ENCODE results near the gene MYOM1. TPM values are rescaled to one million over a fixed set of nuclear protein-coding genes. Genes with fewer than 3 reads are reported as not detected.
"Not testable (repeated sequence)": the region's sequence is repeated elsewhere in the genome, so short reads cannot be mapped to it uniquely, and the experiment has no call there.

Gene MYOM1
- total RNA-seq, 1 donor = 0.86 TPM

GRCh38 chr18:3052411-3052758, 167.4 kb downstream of the MYOM1 start:
- no peak for TF ChIP-seq CTCF (IDR thresholded peaks at IDR 0.05; ENCODE audit: insufficient read depth, low read depth, low read length)
- no peak overlapping the region for H3K4me3 ChIP-seq (ENCODE audit: low read depth, low read length)
- no peak for DNase-seq (ENCODE audit: low read depth)

GRCh38 chr18:3051718-3052410, 167.9 kb downstream of the MYOM1 start:
- no peak overlapping the region for H3K4me3 ChIP-seq (ENCODE audit: low read depth, low read length)
- TF ChIP-seq CTCF (IDR thresholded peaks at IDR 0.05; ENCODE audit: insufficient read depth, low read depth, low read length) = no peak
- peak; percentile 42 for DNase-seq (ENCODE audit: low read depth)

- not testable (repeated sequence) for DNase-seq (ENCODE audit: low read depth); H3K4me3 ChIP-seq (ENCODE audit: low read depth, low read length)
These were observed 169.8 kb downstream of the MYOM1 start for GRCh38 chr18:3049897-3050454.

GRCh38 chr18:3048820-3049349, 170.9 kb downstream of the MYOM1 start:
- H3K4me3 ChIP-seq (ENCODE audit: low read depth, low read length) = no peak overlapping the region
- no peak for TF ChIP-seq CTCF (IDR thresholded peaks at IDR 0.05; ENCODE audit: insufficient read depth, low read depth, low read length)
- no peak for DNase-seq (ENCODE audit: low read depth)

- TF ChIP-seq CTCF (IDR thresholded peaks at IDR 0.05; ENCODE audit: insufficient read depth, low read depth, low read length) = no peak
- H3K4me3 ChIP-seq (ENCODE audit: low read depth, low read length) = no peak overlapping the region
- no peak for DNase-seq (ENCODE audit: low read depth)
These were observed 171.6 kb downstream of the MYOM1 start for GRCh38 chr18:3048121-3048520.

DNA sequence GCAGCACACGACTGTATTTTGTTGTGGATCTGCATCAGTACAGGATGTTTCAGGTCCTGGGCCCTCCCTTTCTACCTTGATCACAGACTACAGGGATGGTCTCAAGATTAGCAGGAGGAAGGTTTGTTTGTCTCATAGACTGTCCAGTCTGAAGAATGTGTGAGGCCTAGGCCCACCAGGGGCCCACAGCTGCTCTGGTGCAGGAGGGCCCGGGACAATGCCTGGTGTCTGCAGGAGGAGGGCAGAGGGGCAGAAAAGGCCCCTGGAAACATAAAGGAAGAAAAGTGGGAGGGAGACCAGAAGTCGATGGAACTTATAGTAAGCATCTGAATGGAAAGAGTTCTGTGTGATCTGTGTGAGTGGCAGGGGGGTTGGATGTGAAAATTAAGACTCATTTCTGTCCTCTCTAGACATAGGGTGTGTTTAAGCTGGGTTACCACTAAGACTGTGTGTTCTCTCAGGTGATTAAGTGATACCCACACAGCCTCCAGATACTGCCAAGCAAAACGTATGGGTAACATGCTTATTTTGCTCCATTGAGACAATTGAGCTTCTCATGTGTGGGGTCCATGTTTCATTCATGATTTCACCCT, 173.5 kb downstream of the MYOM1 start:
- no peak for TF ChIP-seq CTCF (IDR thresholded peaks at IDR 0.05; ENCODE audit: insufficient read depth, low read depth, low read length)
- DNase-seq (ENCODE audit: low read depth) = no peak
- no peak overlapping the region for H3K4me3 ChIP-seq (ENCODE audit: low read depth, low read length)

GRCh38 chr18:3044931-3045698, 174.7 kb downstream of the MYOM1 start:
- H3K4me3 ChIP-seq (ENCODE audit: low read depth, low read length) = no peak overlapping the region
- DNase-seq (ENCODE audit: low read depth) = no peak
- no peak for TF ChIP-seq CTCF (IDR thresholded peaks at IDR 0.05; ENCODE audit: insufficient read depth, low read depth, low read length)

Measured in fibroblast of villous mesenchyme (primary cell).